Body of pancreas (tissue), 4 donors: ENCODE results near the gene IQCN.

ENCODE experiments used
- CTCF ChIP-seq, 7 experiments: fragments of 450-650 bp in 4 of 7; fragments of 200-600 bp in 3 of 7; sonication (generic) in 3 of 7; IDR thresholded peaks; one replicate each; pipeline ENCODE4 v1.5.1; 2016 to 2019; ENCODE audit warnings: antibody characterized with exemption in 7 of 7
- POLR2A ChIP-seq, 3 donors: fragments of 450-650 bp; IDR thresholded peaks; one replicate each; pipeline ENCODE4 v1.6.1; 2016; ENCODE audit warnings: antibody characterized with exemption in 3 of 3, mild to moderate bottlenecking in 2 of 3

- TF ChIP-seq CTCF (IDR thresholded peaks at IDR 0.05) = peak; percentile 87 to 96 (median 90)
- TF ChIP-seq POLR2A (IDR thresholded peaks at IDR 0.05) = no peak
These were observed 22.5 kb downstream of the IQCN start for GRCh38 chr19:18251587-18252369.
